NCI-H2227 (cell line): Measurements from ENCODE around the gene NCAN.

Source experiments
- DNase-seq: peaks from one replicate; lab custom pipeline; 2025; ENCODE audit not compliant: unreplicated experiment; lab: John Stamatoyannopoulos, UW

The NCAN gene

DNA sequence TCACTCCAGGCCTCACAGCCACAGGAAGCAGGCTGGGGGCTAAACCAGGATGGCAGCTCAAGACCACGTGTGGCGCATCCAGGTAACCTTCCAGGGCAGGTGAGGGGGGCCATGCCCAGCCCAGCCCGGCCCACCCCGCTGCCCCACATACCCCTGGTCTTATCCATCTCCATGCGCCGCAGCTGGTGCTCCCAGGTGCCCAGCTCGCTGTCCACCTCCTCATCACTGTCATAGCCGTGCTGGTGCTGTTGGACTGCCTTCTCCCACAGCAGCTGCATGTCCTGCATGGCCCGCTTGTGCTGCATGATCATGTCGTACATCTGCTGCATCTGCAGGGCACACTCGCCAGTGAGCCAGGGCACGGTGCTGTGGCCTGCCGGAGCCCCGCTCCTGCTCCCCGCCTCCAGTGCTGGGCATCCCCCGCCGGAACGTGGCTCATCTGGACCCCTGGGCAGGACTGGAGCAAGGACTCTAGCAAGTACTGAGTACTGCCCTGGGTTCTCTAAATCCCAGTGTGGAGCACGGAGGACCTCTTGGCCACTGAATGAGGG lies 67.4 kb downstream of the NCAN start:
- no peak for DNase-seq

DNA sequence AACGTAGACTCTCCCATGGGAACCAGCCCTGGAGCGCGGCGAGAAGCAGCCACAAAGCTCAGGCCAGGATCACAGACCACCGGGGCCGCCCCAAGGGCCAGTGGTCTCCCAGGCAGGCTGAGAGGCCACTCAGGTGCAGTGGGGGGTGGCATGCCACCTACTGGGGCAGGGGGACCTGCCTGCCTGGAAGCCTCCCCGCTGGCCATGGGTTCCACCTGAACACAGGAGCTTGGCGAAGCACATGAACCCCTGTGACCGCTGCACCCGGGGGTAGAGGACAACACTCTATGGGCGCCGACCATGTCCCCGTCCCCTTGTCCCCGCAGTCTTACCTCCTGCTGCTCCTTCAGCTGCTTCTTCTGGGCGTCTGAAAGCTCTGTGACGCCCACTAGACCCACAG lies 68.1 kb downstream of the NCAN start:
- no peak for DNase-seq

DNA sequence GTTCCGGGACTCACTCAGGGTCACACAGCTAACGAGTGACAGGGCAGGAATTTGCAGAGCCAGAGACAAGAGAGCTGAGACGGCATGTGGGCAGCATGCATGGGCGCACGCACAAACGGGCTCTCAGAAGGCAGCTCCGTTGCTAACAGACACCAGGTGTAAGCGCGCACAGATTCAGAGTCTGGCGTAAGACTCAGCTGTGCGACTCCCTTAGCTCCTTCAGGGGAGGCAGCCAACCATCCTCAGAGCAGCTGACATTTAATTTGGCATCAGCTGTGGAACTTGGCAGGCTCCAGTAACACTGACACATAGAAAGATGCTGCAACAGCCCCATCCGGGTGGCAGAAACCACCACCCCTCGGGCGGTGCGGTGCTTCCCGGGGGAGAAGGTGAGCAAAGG lies 68.8 kb downstream of the NCAN start:
- DNase-seq = no peak

DNA sequence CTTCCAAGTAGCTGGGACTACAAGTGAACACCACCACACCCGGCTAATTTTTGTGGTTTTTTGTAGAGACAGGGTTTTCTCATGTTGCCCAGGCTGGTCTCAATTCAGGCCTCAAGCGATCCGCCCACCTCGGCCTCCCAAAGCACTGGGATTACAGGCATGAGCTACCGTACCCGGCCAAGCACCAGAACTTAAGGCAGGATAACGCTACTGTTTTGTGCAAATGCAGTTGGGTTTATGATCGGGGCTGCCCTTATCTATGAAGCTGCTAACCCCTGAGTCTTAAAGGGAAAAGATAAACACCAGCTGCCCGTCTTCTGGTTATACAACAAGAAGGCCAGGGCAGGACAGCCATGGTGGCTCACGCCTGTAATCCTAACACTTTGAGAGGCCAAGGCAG lies 73.9 kb downstream of the NCAN start:
- no peak for DNase-seq

DNA sequence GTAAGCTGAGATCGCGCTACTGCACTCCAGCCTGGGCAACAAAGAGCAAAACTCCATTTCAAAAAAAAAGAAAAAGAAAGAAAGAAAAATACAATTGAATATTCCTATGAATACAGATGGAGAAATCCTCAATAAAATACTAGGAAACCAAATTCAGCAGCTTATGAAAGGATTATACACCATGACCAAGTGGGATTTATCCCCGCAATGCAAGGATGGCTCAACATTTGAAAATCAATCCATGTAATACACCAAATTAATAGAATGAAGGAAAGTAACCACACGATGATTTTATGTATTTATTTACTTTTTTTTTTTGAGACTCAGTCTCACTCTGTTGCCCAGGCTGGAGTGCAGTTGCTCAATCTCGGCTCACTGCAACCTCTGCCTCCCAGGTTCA lies 80.8 kb downstream of the NCAN start:
- no peak for DNase-seq

DNA sequence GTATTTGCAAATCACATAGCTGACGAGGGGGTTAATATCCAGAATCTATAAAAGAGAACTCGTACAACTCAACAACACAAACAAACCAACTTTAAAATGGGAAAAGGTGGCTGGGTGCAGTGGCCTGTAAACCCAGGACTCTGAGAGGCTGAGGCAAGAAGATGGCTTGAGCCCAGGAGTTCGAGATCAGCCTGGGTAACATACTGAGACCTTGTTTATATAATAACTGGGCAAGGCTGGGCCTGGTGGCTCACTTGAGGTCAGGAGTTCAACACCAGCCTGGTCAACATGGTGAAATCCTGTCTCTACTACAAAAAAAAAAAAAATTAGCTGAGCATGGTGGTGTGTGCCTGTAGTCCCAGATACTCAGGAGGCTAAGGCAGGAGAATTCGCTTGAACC lies 83.2 kb downstream of the NCAN start:
- DNase-seq = no peak

DNA sequence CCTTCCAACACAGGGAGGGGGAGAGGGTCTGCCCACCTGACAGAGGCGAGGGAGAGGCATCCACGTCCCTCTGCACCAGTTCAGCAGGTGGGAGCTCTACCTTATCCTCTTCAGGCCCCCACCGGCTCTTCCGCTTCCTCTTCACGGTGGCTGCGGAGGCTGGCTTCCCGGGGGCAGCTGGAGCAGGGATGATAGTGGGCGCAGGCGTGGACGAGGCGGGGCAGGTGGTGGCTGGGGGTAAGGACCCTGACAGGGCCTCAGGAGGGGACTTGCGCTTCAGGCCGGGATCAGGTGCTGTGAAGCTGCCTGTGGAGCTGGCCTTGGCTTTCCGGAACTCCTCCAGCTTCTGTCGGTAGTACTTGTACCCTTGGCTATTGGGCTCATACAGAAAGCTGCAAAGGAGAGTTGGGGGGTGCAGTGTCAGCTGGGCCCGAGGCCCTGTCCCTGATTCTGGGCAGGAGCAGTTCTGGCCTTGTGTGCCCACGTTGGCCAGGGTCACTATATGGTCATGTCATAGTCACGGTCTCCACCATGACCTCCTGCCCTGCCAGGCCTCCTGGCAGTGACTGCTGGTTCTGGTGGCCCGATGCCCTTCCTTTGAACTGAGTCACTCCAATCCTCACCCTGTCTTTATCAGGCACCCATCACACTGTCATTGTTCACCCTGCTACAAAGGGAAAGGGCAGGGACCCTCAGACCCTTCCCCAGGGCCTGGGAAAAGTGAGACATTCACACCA lies 85.4 kb downstream of the NCAN start:
- DNase-seq = no peak

DNA sequence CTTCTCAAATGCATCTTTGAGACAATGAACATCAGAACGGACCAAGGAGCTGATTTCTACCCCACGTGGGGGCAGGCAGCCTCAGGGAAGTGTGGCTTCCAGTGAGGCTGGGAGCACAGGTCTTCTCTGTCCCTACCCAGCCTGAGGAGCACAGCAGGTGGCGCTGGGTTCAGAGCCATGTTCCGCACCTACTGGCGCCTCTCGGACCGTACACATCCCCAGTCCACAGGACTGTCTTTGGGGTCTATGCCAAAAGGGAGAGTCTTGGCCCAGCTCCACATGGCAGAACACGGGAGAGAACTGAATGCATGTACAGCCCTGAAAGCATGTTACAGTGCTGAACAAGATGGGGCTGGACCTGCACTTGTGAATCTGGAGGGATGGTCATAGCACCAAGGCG lies 86.0 kb downstream of the NCAN start:
- no peak for DNase-seq

DNA sequence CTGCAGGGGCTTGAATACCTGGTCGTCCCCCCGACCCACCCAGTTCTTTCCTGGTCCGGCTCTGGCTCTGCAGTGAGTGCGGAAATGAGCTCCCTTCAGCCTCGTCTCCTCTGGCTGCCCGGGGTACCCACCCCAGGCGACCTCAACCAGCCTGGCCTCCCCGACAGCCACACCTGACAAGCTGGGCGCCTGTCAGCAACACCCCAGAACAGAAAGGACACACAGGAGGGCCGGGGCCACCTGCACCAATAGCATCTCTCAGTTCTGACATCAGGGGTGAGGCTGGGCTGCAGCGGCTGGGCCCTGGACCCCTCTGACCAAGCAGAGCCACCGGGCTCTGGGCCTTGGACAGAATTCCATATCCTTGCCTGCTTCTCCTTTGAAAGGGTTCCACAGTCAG lies 88.9 kb downstream of the NCAN start:
- no peak for DNase-seq
